HG02973 (cell line): ENCODE data around the gene RAPGEF2.
"Not testable (repeated sequence)": the region's sequence is repeated elsewhere in the genome, so short reads cannot be mapped to it uniquely, and the experiment has no call there.

ENCODE experiments used
- ATAC-seq: cut with Tn5 transposase; IDR thresholded peaks from one replicate; pipeline ENCODE4 v1.9.1; 2021; ENCODE audit warnings: moderate library complexity; ENCODE audit not compliant: unreplicated experiment

RAPGEF2 gene

DNA sequence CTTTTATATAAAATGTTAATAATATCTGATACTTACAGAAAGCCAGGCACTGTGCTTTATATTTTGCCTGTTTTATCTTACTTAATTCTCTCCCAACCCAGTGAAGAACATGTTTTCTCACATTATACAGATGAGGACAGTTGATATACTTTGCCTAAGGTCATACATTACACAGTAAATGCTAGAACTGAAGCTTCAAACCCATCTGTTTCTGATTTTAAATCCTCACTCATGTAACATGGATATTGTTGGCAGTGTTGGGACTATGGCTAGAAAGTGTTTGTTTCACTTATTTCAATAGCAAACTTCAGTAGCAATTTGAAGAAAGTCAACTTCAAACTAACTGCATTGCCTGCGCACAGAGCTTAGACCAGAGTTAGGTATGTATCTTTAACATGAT, 57.4 kb downstream of the RAPGEF2 start:
- no peak for ATAC-seq

DNA sequence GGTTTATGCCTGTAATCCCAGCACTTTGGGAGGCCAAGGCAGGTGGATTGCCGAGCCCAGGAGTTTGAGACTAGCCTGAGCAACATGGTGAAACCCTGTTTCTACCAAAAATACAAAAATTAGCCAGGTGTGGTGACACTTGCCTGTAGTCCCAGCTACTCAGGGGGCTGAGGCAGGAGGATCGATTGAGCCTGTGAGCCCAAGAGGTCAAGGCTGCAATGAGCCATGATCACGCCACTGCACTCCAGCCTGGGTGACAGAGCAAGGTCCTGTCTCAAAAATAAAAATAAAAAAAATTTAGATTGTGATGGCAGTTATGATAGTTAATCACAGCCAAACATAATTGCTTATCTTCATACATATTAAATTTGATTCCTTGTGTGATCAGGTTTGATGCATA, 58.6 kb downstream of the RAPGEF2 start:
- not testable (repeated sequence) for ATAC-seq

DNA sequence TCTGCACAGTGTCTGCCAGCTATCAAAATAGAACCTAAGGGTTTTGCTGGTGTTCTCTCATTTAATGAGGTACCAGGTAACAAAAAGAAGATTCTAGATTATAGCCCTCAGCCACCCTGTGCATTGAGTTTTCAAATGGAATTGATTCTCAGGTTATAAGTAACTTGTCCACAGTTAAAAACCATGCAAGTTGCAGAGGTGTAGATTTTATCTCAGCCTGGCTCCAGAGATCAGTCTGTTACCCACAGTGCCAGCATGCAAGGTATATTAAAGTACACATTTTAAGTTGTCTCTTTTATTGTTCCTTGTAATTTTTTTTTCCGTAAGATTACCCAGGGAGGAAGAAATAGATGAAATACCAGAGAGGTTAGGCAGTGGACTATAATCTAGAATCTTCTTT, 59.7 kb downstream of the RAPGEF2 start:
- no peak for ATAC-seq

DNA sequence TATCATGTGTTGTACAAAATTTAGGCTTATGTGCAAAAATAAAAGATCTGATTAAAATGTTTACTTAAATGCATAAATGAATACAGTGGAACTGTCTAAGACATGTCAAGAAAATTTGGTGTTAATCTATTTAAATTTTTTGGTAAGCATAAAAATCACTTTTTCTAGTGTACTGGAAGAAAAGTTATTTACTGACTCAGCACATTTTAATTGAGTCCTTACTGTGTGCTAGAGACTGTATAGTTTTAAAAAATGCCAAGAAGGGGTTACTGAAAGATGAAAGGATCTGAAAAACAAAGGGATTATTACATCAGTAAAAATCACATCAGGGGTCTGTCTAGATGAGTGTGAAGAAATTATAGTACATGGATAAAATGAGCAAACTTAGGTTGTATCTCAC, 60.6 kb downstream of the RAPGEF2 start:
- ATAC-seq: no peak

DNA sequence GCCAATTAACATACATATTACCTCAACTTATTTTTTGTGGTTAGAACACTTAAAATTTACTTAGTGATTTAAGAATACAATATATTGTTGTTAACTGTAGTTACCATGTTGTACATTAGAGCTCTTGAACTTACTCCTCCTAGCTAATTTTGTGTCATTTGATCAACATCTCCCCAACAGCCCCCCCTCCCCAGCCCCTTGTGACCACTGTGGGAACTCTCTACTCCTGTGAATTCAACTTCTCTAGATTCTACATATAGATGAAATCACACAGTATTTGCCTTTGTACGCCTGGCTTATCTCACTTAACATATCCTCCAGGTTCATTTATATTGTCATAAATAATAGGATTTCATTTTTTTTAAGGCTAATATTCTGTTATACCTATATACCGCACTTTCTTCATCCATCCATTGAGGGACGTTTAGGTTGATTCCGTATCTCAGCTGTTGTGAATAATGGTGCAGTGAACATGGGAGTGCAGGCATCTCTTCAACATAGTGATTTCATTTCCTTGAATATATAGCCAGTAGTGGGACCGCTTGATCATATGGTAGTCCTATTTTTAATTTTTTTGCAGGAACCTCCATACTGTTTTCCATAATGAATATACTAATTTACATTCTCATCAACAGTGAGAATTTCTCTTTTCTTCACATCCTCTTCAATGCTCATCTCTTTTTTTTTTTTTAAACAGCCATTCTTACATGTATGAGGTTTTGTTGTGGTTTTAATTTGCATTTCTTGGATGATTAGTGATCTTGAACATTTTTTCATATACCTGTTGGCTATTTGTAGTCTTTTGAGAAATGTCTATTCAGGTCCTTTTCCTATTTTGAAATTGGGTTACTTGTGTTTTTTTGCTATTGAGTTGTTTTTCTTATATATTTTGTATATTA, 66.8 kb downstream of the RAPGEF2 start:
- ATAC-seq: peak; percentile 52

DNA sequence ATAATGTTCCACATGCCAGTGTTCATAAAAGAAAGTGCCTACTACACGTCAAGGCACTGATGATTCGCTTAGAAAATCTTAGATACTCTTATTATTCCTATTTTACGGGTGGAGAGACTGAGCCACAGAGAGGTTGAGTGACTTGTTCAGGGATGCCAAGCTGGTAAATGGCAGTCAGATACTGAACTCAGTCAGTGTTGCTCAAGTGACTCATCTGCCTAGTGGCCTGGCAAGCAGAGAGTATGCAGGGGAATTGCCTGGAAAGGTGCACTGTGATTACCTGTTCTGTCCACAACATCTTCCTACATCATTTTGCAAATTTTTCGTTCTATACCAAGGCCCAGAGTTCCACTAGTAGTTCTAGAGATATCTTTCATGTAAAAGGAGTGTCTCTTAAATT, 68.4 kb downstream of the RAPGEF2 start:
- no peak for ATAC-seq

DNA sequence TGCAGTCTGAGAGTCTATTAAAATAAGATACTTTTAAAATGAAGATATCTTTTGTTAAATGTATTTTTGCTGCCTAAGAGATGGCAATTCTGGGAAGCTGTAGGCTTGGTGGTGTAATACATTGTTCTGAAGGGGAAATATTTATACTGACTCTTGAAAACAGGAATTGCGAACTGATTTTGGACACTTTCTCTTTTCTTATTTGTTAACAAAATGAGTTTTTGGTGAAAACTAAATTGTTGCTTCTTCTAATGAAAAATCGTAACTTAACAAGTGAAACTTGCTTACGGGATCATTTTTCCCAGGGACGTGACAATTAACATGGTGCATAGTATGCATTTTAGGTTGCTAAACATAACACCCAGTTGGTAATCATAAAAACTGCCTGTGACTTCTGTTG, 71.0 kb downstream of the RAPGEF2 start:
- no peak for ATAC-seq

DNA sequence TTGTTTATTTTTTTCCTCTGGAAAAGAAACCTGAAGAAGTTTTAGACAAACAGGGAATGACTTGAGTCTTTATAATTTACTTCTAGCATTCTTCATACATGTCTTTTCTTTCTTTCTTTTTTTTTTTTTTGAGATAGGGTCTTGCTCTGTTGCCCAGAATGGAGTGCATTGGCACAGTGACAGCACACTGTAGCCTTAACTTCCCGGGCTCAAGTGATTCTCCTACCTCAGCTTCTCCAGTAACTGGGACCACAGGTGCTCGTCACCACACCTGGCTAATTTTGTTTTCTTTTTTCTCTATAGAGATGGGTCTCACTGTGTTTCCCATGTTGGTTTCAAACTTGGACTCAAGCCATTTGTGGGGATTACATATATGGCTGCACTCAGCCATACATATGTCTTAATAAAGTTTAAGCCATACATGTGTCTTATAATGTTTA, 71.8 kb downstream of the RAPGEF2 start:
- ATAC-seq: no peak

DNA sequence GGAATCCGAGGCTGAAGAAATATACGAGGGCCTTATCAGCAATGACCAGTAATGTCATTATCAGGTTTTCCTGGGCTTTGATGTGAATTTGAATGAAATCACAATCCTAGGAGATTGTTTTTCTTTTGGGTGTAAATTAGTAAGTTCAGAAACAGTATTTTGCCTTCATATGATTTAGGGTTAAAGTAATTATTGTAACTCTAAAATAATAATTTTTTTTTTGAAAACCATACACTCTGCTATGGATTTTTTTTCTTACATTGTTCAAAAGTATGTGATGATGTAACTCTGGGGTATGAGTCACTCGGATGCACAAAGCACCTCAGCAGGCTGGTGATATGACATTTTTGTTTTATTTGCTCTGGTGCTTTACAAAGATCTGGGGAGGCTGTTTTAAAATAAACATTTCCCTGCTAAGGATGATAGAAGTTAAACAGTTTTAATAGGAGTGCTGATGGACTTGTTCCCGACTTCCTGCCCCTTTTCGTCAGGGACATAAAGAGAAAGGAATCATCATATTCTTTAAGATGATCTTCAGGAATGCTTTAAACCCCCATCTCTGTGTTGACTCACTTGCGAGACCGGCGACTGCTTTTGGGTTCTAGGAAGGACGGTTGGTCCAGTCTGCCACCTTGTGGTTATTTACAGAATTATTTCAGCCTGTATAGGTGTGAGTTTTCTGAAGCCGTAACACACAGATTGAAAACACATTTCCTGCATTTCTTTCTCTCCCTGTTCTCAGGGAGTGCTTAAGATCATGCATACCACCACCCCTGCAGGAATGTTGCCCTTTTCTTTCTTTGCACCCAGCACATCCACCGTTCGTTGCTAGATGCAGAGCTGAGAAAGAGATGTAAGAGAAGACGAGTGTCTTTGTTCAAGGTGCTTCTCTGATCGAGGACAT, 72.5 kb downstream of the RAPGEF2 start:
- peak; percentile 50 for ATAC-seq

DNA sequence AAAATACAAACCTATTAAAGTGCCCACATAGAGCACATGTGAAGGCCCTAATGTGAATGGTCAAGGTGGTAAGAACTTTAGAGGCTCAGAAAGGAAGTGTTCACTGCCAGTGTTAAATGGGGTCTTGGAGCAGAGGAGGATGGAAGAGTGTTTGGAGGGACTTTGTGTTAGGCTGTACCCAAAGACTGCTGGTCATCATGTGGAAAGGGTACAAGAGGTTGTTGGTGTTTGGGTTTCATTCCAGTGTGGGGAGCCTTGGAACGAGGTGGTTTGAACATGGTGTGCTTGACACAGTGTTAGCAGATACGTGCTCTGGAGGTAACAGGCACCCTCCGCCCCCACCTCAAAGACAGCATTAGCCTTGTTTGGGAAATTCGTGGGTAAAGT, 73.1 kb downstream of the RAPGEF2 start:
- ATAC-seq: no peak

DNA sequence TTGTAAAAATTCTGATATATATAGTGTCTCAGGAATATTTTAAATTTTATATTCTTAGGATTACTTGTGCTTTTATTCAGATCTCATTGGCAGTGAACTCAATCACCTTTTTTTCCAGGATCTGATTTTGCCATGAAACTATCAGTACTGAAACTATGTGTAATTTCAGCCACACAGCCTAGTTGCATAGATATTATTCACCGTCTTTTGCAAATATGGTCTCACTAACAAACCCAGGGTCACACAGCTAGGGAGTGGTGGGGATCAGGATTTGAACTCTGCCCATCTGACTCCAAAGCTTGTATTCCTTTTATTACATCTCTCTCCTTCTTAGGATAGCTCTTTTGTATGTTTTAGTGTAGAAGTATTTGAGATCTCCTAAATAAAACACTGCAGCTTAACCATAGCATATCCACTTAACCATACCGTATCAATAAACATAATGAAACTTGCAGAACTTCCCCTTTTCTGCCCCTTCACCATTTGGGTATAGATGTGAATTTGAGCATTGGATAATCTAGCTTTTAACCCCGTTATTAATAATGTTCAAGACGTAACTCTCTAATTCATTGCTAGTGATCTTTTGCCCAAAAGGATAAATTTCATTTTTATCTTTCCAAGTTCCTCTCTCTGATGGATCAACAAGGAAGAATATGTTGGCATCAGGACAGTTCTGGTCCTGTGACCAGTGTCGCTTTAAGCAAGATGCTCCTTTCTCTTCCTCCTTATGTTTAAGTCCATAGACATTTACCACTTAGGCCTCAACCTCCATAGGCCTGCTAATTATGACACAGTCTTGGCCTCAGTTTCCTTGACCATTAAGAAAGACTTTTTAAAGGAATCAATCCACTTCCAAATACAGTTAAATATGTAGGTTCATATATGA, 74.6 kb downstream of the RAPGEF2 start:
- ATAC-seq: peak; percentile 43

DNA sequence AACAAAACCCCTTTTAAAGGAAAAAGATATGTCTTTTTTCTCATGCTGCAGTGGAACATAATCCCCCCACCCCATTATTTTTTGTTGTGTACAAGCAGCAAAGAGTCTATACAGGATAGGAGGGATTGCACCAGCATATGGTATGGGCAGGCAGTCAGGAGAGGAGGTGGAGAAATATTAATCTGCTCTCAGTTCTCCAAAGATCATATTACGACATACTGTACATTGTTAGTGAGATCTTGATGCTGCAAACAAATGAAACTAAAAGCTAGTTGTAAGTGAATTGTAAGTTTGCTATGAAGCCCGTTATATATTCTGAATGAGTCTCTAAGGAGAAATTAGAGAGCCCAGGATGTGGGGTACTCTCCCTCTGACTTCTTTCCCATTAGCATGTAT, 75.3 kb downstream of the RAPGEF2 start:
- no peak for ATAC-seq

DNA sequence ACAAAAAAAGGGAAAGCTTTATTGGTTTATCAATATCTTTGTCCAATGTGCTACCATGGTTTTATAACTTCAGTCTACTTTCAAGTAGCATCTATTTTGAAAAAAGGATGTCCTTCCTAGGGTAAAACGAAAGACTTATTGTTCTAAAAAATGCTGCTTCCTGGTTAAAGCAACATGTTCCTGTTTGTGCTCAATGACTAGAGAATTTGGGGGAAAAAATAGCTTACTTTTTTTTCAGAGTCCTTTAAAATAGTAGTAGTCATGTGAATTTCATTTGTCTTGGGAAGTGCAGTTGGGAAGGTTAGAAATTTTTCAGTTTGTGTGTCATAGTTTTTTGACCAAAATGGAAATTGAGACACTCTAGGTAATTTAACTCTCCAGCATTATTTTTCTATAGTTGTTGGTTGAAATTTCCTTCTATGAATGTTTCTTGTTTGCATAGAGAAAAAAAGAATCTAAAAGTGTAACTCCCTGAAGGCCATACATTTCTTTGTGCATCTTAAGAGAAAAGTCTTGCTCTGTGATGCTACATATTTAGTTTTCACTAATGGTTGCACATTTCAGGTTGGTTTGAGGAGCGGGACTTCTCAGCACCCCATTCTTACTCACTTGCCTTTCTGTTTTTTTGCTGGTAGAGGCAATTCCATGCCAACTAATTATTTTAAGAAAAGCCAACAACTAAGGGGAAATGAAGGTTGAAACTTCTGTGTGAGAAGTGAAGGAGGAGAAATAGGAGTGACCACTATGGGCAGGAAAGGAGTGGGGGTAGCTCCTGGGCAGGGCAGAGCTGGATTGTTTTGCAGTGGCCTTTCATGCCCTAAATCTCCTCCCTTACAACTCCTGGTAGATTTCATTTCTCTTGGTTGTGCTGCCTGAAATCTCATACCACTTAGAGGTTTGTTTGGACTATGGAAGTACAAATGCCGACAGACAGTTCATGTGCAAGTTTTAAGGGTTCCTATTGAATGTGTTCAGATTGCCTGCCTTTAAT, 76.4 kb downstream of the RAPGEF2 start:
- no peak for ATAC-seq

DNA sequence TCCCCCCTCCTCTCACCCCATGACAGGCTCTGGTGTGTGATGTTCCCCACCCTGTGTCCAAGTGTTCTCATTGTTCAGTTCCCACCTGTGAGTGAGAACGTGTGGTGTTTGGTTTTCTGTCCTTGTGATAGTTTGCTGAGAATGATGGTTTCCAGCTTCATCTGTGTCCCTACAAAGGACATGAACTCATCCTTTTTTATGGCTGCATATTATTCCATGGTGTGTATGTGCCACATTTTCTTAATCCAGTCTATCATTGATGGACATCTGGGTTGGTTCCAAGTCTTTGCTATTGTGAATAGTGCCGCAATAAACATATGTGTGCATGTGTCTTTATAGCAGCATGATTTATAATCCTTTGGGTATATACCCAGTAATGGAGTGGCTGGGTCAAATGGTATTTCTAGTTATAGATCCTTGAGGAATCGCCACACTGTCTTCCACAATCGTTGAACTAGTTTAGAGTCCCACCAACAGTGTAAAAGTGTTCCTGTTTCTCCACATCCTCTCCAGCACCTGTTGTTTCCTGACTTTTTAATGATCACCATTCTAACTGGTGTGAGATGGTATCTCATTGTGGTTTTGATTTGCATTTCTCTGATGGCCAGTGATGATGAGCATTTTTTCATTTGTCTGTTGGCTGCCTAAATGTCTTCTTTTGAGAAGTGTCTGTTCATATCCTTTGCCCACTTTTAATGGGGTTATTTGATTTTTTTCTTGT, 81.2 kb downstream of the RAPGEF2 start:
- not testable (repeated sequence) for ATAC-seq

DNA sequence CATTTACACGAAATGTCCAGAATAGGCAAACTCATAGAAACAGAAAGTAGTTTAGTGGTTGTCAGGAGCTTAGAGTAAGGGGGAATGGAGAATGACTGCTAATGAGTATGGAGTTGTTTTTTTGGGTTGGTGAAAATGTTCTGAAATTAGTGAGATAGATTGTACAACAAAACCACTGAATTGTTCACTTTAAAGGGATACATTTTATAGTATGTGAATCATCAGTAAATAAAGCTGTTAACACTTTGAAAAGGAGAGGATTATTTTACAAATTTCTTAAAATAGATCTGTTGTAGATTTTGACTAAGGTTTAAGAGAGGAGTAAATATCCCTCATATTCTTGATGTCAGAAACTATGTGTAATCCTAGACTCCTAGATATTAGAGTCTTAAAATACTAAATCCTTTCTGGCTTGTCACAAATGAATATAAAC, 82.7 kb downstream of the RAPGEF2 start:
- peak; percentile 67 for ATAC-seq

DNA sequence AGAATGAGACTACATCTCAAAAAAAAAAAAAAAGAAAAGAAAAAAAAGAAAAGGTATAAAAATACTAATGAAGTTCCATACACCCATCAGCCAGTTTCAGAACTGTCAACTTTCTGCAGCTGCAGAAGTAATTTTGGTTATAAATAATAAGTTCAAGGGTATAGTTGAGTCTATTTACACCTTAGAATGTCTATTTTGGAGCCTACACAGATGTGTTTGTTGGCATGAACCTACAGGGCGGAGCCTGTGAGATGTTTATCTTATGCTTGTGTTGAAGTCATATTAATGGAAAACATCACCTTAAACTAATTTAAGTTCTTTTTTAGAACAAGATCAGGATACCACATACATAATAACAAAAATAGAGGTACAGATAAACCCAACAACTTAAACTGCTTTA, 85.8 kb downstream of the RAPGEF2 start:
- ATAC-seq: no peak

DNA sequence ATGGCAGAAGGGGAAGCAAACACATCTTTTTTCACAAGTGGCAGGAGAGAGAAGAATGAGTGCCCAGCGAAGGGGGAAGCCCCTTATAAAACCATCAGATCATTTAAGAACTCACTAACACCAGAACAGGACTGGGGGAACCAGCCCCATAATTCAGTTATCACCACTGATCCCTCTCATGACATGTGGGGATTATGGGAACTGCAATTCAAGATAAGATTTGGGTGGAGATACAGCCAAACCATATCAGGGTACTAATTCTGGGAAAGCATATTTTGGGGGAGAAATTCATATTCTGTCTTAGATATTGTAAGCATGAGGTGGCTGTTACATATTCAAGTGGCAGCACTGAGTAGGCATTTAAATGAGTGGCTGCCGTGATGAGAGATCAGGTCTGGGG, 87.8 kb downstream of the RAPGEF2 start:
- no peak for ATAC-seq

DNA sequence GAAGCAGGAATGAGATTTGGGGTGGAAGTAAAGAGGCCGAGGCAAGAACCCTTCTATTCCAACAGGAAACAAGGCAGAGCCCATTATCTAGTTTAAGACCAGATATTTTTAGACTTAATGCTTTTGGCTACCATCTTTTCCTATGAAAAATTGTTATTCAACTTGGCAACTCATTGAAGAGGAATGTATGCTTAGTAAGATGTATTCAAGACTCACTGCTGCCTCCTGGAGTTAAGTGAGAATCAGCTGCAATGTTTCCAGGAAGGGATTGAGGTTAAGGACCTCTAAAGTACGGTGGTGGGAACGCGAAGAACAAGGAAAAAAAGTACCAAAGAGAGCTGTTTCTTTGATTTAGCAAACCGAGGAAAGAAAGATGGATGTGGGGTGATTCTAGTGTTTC, 89.1 kb downstream of the RAPGEF2 start:
- ATAC-seq: no peak

DNA sequence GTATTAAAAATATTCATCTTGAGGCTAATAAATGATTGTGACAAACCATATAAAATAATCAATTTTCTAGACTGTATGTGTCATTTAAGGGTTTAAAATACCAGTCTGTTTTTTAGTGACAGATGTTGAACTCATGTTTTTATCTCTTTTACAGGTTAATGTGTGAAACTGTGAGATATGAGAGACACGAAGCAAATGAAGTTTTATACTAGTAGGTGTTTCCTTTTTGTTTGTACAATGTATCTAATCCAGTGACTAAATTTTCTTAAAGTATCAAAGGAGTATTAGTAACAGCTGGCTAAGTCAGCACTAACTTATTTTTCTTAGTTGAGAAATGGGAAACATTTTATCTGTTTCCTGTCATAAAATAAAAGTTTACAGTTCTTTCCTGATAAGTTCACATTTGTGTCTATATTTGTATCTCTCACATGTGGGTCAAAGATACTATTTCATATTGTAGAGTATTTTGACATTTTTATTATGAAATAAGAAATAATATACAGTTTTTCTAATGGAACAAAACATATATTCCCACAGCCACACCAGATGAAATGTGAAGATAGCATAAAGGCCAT, 90.3 kb downstream of the RAPGEF2 start:
- ATAC-seq: no peak
